Esophagus squamous epithelium (tissue), 4 donors: ENCODE measurements around the gene CSMD2.

Source experiments
- CTCF ChIP-seq, 6 experiments: fragments of 450-650 bp in 4 of 6; fragments of 200-600 bp in 2 of 6; sonication (generic) in 2 of 6; IDR thresholded peaks; one replicate each; pipeline ENCODE4 v1.5.1; 2016 to 2019; ENCODE audit warnings: antibody characterized with exemption in 6 of 6, mild to moderate bottlenecking in 4 of 6, moderate library complexity in 4 of 6
- POLR2A ChIP-seq, 4 donors: fragments of 450-650 bp; IDR thresholded peaks; one replicate each; pipeline ENCODE4 v1.6.1; 2017; ENCODE audit warnings: antibody characterized with exemption in 4 of 4, mild to moderate bottlenecking in 4 of 4, moderate library complexity in 3 of 4

- TF ChIP-seq CTCF (IDR thresholded peaks at IDR 0.05) (no peak), POLR2A (IDR thresholded peaks at IDR 0.05) (no peak)
These were observed 527.1 kb downstream of the CSMD2 start for GRCh38 chr1:33637846-33638440.
